GM18870 (cell line): ENCODE measurements around the gene GFI1B.

Source experiments
- ATAC-seq: cut with Tn5 transposase; IDR thresholded peaks from one replicate; pipeline ENCODE4 v1.9.1; 2021; ENCODE audit warnings: moderate library complexity; ENCODE audit not compliant: unreplicated experiment

GFI1B gene

GRCh38 chr9:132978451-132979131, at the start of gene GFI1B:
Gene GFI1B (plus strand): TSS chr9:132978694. CDS start chr9:132986679, 7,985 bp downstream.
- no peak for ATAC-seq

- no peak for ATAC-seq
Measured at GRCh38 chr9:132931178-132931735, 47.2 kb upstream of the GFI1B start.

GRCh38 chr9:132935026-132935425, 43.5 kb upstream of the GFI1B start:
- no peak for ATAC-seq

GRCh38 chr9:132937463-132937901, 41.0 kb upstream of the GFI1B start:
- no peak for ATAC-seq

- no peak for ATAC-seq
Measured at GRCh38 chr9:132939169-132939568, 39.3 kb upstream of the GFI1B start.

GRCh38 chr9:132942541-132943182, 35.8 kb upstream of the GFI1B start:
- no peak for ATAC-seq

- no peak for ATAC-seq
Measured at GRCh38 chr9:132943651-132944293, 34.7 kb upstream of the GFI1B start.

- no peak for ATAC-seq
Measured at GRCh38 chr9:132944294-132945185, 34.0 kb upstream of the GFI1B start, which contains the start of gene TSC1. Gene TSC1 (minus strand): TSS chr9:132944616. CDS start chr9:132928872, 15,744 bp downstream.

- no peak for ATAC-seq
Measured at GRCh38 chr9:132945186-132946130, 33.0 kb upstream of the GFI1B start.

GRCh38 chr9:132946211-132946610, 32.3 kb upstream of the GFI1B start:
- no peak for ATAC-seq

- no peak for ATAC-seq
Measured at GRCh38 chr9:132946631-132947295, 31.7 kb upstream of the GFI1B start.

GRCh38 chr9:132947756-132948155, 30.7 kb upstream of the GFI1B start:
- no peak for ATAC-seq

- no peak for ATAC-seq
Measured at GRCh38 chr9:132948482-132949050, 29.9 kb upstream of the GFI1B start.

- ATAC-seq, result no peak
Measured at GRCh38 chr9:132949709-132950108, 28.8 kb upstream of the GFI1B start.

GRCh38 chr9:132955123-132955522, 23.4 kb upstream of the GFI1B start:
- no peak for ATAC-seq

GRCh38 chr9:132955768-132956167, 22.7 kb upstream of the GFI1B start:
- no peak for ATAC-seq

GRCh38 chr9:132957805-132958204, 20.7 kb upstream of the GFI1B start:
- no peak for ATAC-seq

GRCh38 chr9:132961002-132961401, 17.5 kb upstream of the GFI1B start:
- ATAC-seq, result no peak

- ATAC-seq, result no peak
Measured at GRCh38 chr9:132965478-132965877, 13.0 kb upstream of the GFI1B start.
